H1 (cell line): ENCODE data around the gene KCNQ1. TPM values are rescaled to one million over a fixed set of nuclear protein-coding genes. Genes with fewer than 3 reads are reported as not detected.

Source experiments
- CTBP2 ChIP-seq: IDR thresholded peaks from 2 replicates; pipeline ENCODE4 v1.7.0; 2011; ENCODE audit warnings: borderline replicate concordance, mild to moderate bottlenecking, moderate library complexity, mixed read lengths, low read length; ENCODE audit not compliant: insufficient read depth, insufficient read length
- POLR2A ChIP-seq, 2 experiments: IDR thresholded peaks; 1 replicate in 1 of 2; 2 replicates in 1 of 2; pipeline ENCODE4 v1.6.1; 2011; ENCODE audit warnings: low read depth in 2 of 2, low read length in 2 of 2, mild to moderate bottlenecking in 2 of 2; ENCODE audit errors: control extremely low read depth in 1 of 2
- POLR2AphosphoS5 ChIP-seq: IDR thresholded peaks from 2 replicates; pipeline ENCODE4 v1.6.1; 2011; ENCODE audit warnings: low read depth, low read length
- RAD21 ChIP-seq, 2 experiments: IDR thresholded peaks in 1 of 2; conservative IDR thresholded peaks in 1 of 2; 2 replicates each; pipeline ENCODE4 v1.6.1; 2011; ENCODE audit warnings: low read depth in 2 of 2, low read length in 2 of 2, improper control_type of control experiment in 1 of 2, inconsistent platforms in 1 of 2, mild to moderate bottlenecking in 1 of 2, moderate library complexity in 1 of 2
- SP2 ChIP-seq: IDR thresholded peaks from 2 replicates; pipeline ENCODE4 v1.6.1; 2012; ENCODE audit warnings: mild to moderate bottlenecking, low read length, inconsistent platforms
- TAF1 ChIP-seq: IDR thresholded peaks from 2 replicates; pipeline ENCODE4 v1.6.1; 2011; ENCODE audit warnings: mild to moderate bottlenecking, low read depth, low read length
- polyA plus RNA-seq, 7 experiments: library from polyadenylated mRNA; depleted of rRNA in 3 of 7; stranded (reverse) in 5 of 7; unstranded in 2 of 7; fragments of >200 nt in 5 of 7; fragments of 200-250 nt in 2 of 7; gene quantifications; 1 replicate in 5 of 7; 2 replicates in 1 of 7; 4 replicates in 1 of 7; pipeline versions ENCODE4 v1.2.1 to v1.2.3, GENCODE V29; 2011 to 2013; ENCODE audit warnings: missing spikeins in 2 of 7, mixed read lengths in 2 of 7
- total RNA-seq: library from RNA; stranded (reverse); fragmentation: NEBNext Ultra II Directional; extraction: Animal tissue kit (Norgen Biotek cat#: 25700); gene quantifications from 2 replicates; pipeline ENCODE4 v1.2.1, GENCODE V29; 2021

The KCNQ1 gene
- total and polyA plus RNA-seq, 2 of the 8 experiments (the other 6 are each of a cell fraction or from before 2014, with no cell fraction given) = 1.9 to 2.0 TPM

DNA sequence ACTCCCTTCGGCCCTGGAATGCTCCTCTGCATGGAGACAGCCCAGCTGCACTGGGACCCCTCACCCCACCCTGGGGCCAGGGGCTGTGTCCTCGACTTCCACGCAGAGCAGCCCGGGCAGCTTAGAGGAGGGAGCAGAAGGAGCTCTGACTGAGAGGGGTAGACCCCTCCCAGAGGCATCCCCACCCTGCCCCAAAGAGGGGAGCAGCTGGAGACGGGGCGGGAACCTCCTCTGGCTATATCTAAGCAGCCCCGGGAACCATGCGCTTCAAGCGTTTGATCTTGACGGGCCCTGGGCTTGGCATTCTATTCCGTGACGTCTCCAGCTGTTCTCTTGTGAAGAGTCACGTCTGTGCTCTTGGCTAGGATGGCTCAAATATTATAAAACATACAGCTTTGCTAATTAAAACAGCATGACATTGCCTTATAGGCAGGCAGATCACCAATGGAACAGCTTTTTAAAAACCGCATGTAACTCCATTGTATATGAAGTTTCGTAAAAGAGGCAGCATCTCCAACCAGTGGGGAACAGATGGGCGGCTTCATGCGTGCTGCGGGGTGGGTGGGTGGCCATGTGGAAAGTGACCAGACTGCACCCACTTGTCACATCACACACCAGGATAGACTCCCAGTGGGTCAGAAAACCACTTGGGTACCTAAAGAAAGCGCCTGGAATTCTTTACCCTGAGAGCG is 7.7 kb downstream of the KCNQ1 start (continued):
- TF ChIP-seq RAD21 (IDR thresholded peaks at IDR 0.05 in 1 of 2, conservative IDR thresholded peaks at IDR 0.05 in 1 of 2; ENCODE audit: low read depth in 2 of 2, low read length in 2 of 2) (no peak), POLR2AphosphoS5 (no peak), CTBP2 (no peak), POLR2A (IDR thresholded peaks at IDR 0.05; ENCODE audit: control extremely low read depth in 1 of 2, low read depth in 2 of 2, low read length in 2 of 2) (no peak), TAF1 (no peak), SP2 (no peak)
